GM21447 (cell line): Measurements from ENCODE around the gene SLC25A5.
A peak's percentile ranks its signal among the peaks of the same experiment; 100 is the strongest.
"Not testable (repeated sequence)": the region's sequence is repeated elsewhere in the genome, so short reads cannot be mapped to it uniquely, and the experiment has no call there.

Source experiments
- ATAC-seq: cut with Tn5 transposase; IDR thresholded peaks from one replicate; pipeline ENCODE4 v1.9.1; 2021; ENCODE audit not compliant: unreplicated experiment

Gene SLC25A5

GRCh38 chrX:119502727-119503483, 34.7 kb downstream of the SLC25A5 start:
- no peak for ATAC-seq

- no peak for ATAC-seq
These were observed 35.2 kb downstream of the SLC25A5 start for GRCh38 chrX:119503484-119503861.

- not testable (repeated sequence) for ATAC-seq
These were observed 36.9 kb downstream of the SLC25A5 start for GRCh38 chrX:119505145-119505544.

- ATAC-seq = no peak
These were observed 37.7 kb downstream of the SLC25A5 start for GRCh38 chrX:119505945-119506344.

- ATAC-seq = no peak
These were observed 39.0 kb downstream of the SLC25A5 start for GRCh38 chrX:119507206-119507605.

GRCh38 chrX:119512146-119512800, 44.0 kb downstream of the SLC25A5 start:
- no peak for ATAC-seq

- ATAC-seq = peak; percentile 83
These were observed 48.0 kb downstream of the SLC25A5 start for GRCh38 chrX:119516157-119516702.

- no peak for ATAC-seq
These were observed 50.1 kb downstream of the SLC25A5 start for GRCh38 chrX:119518371-119518770.
